K562 (cell line): ENCODE data around the gene SLC30A1. TPM values are rescaled to one million over a fixed set of nuclear protein-coding genes. Genes with fewer than 3 reads are reported as not detected.
A peak's percentile ranks its signal among the peaks of the same experiment; 100 is the strongest.

Experiments
- BRD4 ChIP-seq: fragments of 200-600 bp; sonication (generic); IDR thresholded peaks from 2 replicates; pipeline ENCODE4 v1.6.1; 2017; ENCODE audit warnings: inconsistent platforms
- CTCF ChIP-seq, 3 experiments: IDR thresholded peaks in 2 of 3; conservative IDR thresholded peaks in 1 of 3; 2 replicates each; pipeline ENCODE4 v1.5.1; 2011 to 2012; ENCODE audit warnings: low read length in 3 of 3, mild to moderate bottlenecking in 3 of 3, control low read depth in 2 of 3, improper control_type of control experiment in 1 of 3, inconsistent platforms in 1 of 3, low read depth in 1 of 3, mixed read lengths in 1 of 3, moderate library complexity in 1 of 3; ENCODE audit not compliant: insufficient read depth in 2 of 3
- DPF2 ChIP-seq: fragments of 450-650 bp; IDR thresholded peaks from 2 replicates; pipeline ENCODE4 v1.6.1; 2016
- E2F8 ChIP-seq: fragments of 450-650 bp; IDR thresholded peaks from 2 replicates; pipeline ENCODE4 v1.7.1; 2018; ENCODE audit warnings: mild to moderate bottlenecking, low read depth; ENCODE audit not compliant: partially characterized antibody
- HBP1 ChIP-seq: fragments of 450-650 bp; formaldehyde crosslinking; IDR thresholded peaks from 2 replicates; pipeline ENCODE4 v1.4.0; 2022; ENCODE audit warnings: missing genetic modification characterization
- HIVEP1 ChIP-seq: fragments of 250-450 bp; sonication (Bioruptor Pico); IDR thresholded peaks from 2 replicates; pipeline ENCODE4 v1.4.0; 2020; ENCODE audit warnings: mild to moderate bottlenecking
- HMGXB4 ChIP-seq: sonication (generic); formaldehyde crosslinking; IDR thresholded peaks from 2 replicates; pipeline ENCODE4 v1.8.1; 2023; ENCODE audit warnings: mild to moderate bottlenecking, missing genetic modification reagents
- HNRNPL ChIP-seq: fragments of 200-400 bp; formaldehyde crosslinking; IDR thresholded peaks from 2 replicates; pipeline ENCODE4 v1.6.1; 2017; ENCODE audit warnings: low read depth, mild to moderate bottlenecking, low read length
- JUNB ChIP-seq: fragments of 450-650 bp; formaldehyde crosslinking; conservative IDR thresholded peaks from 2 replicates; pipeline ENCODE4 v1.4.0; 2020; ENCODE audit warnings: mild to moderate bottlenecking
- KDM4B ChIP-seq, 2 experiments: fragments of 450-650 bp in 1 of 2; sonication (generic) in 1 of 2; IDR thresholded peaks; 2 replicates each; pipeline ENCODE4 v1.6.1; 2016 to 2017; ENCODE audit warnings: borderline replicate concordance in 2 of 2, antibody characterized with exemption in 1 of 2, low read depth in 1 of 2, mild to moderate bottlenecking in 1 of 2
- MCM2 ChIP-seq: fragments of 450-650 bp; IDR thresholded peaks from 2 replicates; pipeline ENCODE4 v1.6.1; 2017; ENCODE audit warnings: low read depth, mild to moderate bottlenecking
- NR1H2 ChIP-seq: sonication (generic); formaldehyde crosslinking; IDR thresholded peaks from 2 replicates; pipeline ENCODE4 v1.4.0; 2020; ENCODE audit warnings: mild to moderate bottlenecking, missing genetic modification reagents
- SMAD1 ChIP-seq: fragments of 150-350 bp; IDR thresholded peaks from 2 replicates; pipeline ENCODE4 v1.6.1; 2014; ENCODE audit warnings: low read length, low read depth; ENCODE audit not compliant: partially characterized antibody
- THRAP3 ChIP-seq: fragments of 450-650 bp; IDR thresholded peaks from 2 replicates; pipeline ENCODE4 v1.6.1; 2016; ENCODE audit warnings: mild to moderate bottlenecking, inconsistent platforms, borderline replicate concordance
- ZBTB8A ChIP-seq: fragments of 450-650 bp; IDR thresholded peaks from 2 replicates; pipeline ENCODE4 v1.6.1; 2018; ENCODE audit warnings: mild to moderate bottlenecking, moderate library complexity; ENCODE audit not compliant: partially characterized antibody
- ZNF121 ChIP-seq: sonication (generic); formaldehyde crosslinking; conservative IDR thresholded peaks from 2 replicates; pipeline ENCODE4 v1.8.0; 2022; ENCODE audit warnings: missing genetic modification reagents
- ZNF124 ChIP-seq: sonication (generic); formaldehyde crosslinking; IDR thresholded peaks from 2 replicates; pipeline ENCODE4 v1.8.1; 2022; ENCODE audit warnings: missing genetic modification reagents
- ZNF449 ChIP-seq: fragments of 250-450 bp; sonication (Bioruptor Pico); IDR thresholded peaks from 2 replicates; pipeline ENCODE4 v1.8.0; 2022; ENCODE audit warnings: moderate library complexity, mild to moderate bottlenecking, inconsistent platforms
- polyA plus RNA-seq, 8 experiments: library from polyadenylated mRNA; depleted of rRNA in 4 of 8; stranded (reverse) in 5 of 8; unstranded in 3 of 8; fragments of >200 nt; fragmentation: Nextera tagmentation in 2 of 8; fragmentation: Illumina TruSeq in 1 of 8; extraction: Ambion mirVana in 2 of 8; extraction: Trizol in 1 of 8; gene quantifications; 2 replicates each; pipeline versions ENCODE4 v1.2.1 to v1.2.3, GENCODE V29; 2011 to 2014; ENCODE audit warnings: inconsistent platforms in 1 of 8, missing spikeins in 1 of 8
- total RNA-seq, 7 experiments: library from RNA; depleted of rRNA in 6 of 7; stranded (reverse); fragments of >200 nt in 6 of 7; fragmentation: Illumina TruSeq in 2 of 7; extraction: Trizol in 2 of 7; gene quantifications; 2 replicates each; pipeline versions ENCODE4 v1.2.1 to v1.2.3, GENCODE V29; 2011 to 2021; ENCODE audit warnings: low replicate concordance in 1 of 7

SLC30A1 gene
- total and polyA plus RNA-seq, 9 of the 15 experiments (the other 6 are each of a cell fraction or from before 2014, with no cell fraction given) = 4.1 to 14.4 (median 6.6) TPM

GRCh38 chr1:211577819-211578639 is 932 bp downstream of the SLC30A1 start (continued):
- TF ChIP-seq HNRNPL (peak; percentile 93), CTCF (IDR thresholded peaks at IDR 0.05 in 2 of 3, conservative IDR thresholded peaks at IDR 0.05 in 1 of 3; ENCODE audit: insufficient read depth in 2 of 3, low read depth in 1 of 3, low read length in 3 of 3) (peak; percentile 88 to 95 (median 94)), ZNF449 (CRISPR knock-in tag) (no peak), HBP1 (CRISPR knock-in tag) (no peak), KDM4B (IDR thresholded peaks at IDR 0.05; ENCODE audit: borderline replicate concordance in 2 of 2, low read depth in 1 of 2) (0 out of 4 replicates have a peak, but pooled peaks of 1 of the 2 experiments have one; percentile 39), JUNB (no peak), ZNF124 (CRISPR knock-in tag) (peak; percentile 81; the same call in 1 of the 2 replicates), HMGXB4 (CRISPR knock-in tag) (no peak; the same call in 1 of the 2 replicates), E2F8 (no peak), BRD4 (no peak), MCM2 (no peak), ZBTB8A (no peak), SMAD1 (no peak), NR1H2 (CRISPR knock-in tag) (peak; percentile 93), THRAP3 (no peak), DPF2 (peak; percentile 48; the same call in 1 of the 2 replicates), HIVEP1 (CRISPR knock-in tag) (no peak), ZNF121 (no peak)
